NCI-H1417 (cell line): ENCODE results near the gene RSBN1L.
A peak's percentile ranks its signal among the peaks of the same experiment; 100 is the strongest.
"Not testable (repeated sequence)": the region's sequence is repeated elsewhere in the genome, so short reads cannot be mapped to it uniquely, and the experiment has no call there.

Source experiments
- DNase-seq, 3 experiments: peaks; one replicate each; lab custom pipeline; 2025; lab: John Stamatoyannopoulos, UW

RSBN1L gene

DNA sequence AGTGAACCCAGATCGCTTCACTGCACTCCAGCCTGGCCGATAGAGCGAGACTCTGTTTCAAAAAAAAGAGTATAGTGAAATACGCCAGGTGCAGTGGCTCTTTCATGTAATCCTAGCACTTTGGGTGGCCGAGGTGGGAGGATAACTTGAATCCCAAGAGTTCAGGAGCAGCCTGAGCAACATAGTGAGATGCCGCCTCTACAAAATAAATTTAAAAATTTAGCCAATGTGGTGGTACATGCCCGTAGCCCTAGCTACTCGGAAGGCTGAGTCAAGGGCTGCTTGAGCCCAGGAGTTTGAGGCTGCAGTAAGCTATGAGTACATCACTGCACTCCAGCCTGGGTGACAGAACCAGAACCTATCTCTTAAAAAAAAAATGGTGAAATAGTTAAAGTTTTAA is 74.1 kb downstream of the RSBN1L start:
- DNase-seq: no peak

DNA sequence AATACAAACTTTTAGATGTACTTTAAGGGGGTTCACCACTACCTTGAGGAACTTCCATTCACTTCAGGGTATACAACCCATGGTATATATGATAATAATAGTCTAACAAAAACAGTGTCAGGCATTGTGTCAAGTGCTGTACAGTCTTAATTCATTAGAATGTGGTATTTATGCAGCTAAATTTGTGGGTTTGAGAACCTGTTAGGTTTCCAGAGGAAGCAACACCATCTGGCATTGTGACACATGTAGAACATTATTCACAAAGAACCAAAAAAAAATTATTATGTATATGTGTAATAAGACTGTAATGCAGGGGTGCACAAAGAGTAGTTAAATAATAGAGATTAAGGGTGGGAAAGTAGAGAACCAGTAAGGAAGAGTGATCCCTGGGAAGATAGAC is 75.6 kb downstream of the RSBN1L start:
- DNase-seq: no peak

DNA sequence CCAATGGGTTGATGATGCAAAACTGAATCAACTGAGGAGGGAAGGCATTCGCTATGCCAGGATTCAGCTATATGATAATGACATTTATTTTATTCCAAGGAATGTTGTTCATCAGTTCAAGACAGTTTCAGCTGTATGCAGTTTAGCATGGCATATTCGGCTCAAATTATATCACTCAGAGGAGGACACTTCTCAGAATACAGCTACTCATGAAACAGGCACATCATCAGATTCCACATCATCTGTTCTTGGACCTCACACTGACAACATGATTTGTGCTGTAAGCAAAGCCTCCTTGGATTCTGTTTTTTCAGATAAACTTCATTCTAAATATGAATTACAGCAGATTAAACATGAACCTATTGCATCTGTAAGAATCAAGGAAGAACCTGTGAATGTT is 82.3 kb downstream of the RSBN1L start:
- DNase-seq: no peak

DNA sequence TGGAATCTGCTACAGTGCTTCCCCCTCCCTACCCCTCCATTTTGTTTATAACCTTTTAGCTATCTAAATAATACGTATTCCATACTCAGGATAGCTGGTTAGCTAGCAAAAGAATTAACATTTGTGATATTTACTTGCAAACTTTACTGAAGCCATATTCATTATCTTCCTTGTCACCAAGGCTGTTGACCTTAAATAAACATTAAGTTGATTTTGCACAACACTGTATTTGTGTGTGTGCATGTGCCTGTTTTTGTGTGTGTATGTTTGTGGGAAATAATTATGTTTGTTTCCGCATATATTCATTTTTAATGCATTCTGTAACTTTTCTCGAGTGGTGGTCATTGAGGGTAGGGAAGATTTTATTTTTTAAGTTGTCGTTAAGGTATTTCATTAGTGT is 86.1 kb downstream of the RSBN1L start:
- DNase-seq: no peak

DNA sequence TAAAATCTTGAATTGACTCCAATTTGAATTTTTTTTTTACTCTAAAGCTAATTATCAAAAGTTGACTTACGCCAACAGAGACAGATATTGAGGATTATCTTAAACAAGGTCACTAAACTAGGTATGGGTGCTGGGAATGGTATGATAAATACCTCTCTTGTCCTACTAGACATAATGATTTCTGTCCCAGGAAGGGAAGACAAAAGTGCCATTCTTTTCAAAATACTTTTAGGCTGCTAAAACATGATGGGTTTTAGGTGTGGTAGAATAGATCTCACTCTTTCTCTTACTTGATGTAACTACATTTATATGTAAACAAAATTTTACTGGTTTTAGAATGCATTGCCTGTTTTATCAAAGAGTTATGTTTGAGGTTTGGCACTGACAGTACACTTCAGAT is 86.9 kb downstream of the RSBN1L start:
- DNase-seq: no peak

DNA sequence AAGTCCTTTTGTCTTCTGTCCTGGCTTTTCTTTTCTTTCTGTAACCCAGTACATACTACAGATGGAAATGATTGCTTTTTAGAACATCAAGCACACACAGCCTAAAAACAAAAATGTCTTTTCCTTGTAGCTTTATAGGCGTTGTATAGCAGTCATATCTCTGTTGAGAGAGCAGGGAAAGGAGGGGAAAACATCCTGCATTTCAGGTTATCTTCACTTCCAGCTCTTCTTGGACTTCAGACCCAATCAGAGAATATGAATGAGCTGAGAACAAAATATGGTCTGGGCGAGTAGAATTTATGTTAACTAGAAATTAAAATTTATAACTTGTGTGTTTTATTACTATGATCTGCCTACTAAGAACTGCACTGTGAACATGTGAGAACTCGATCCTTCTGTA is 87.3 kb downstream of the RSBN1L start:
- no peak for DNase-seq

DNA sequence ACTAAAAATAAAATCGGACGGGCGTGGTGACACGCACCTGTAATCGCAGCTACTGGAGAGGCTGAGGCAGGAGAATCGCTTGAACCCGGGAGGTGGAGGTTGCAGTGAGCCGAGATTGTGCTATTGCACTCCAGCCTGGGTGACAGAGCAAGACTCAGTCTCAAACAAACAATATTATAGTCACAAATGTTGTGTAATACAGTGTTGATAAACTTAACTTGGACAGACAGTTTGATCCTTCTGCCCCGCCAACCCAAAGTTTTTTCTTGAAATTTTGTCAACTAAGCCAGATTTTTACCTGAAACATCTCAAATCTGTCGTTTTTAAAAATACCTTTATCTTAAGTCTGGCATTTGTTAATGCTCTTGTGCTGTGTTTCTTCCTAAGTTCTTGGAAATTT is 88.2 kb downstream of the RSBN1L start:
- not testable (repeated sequence) for DNase-seq

DNA sequence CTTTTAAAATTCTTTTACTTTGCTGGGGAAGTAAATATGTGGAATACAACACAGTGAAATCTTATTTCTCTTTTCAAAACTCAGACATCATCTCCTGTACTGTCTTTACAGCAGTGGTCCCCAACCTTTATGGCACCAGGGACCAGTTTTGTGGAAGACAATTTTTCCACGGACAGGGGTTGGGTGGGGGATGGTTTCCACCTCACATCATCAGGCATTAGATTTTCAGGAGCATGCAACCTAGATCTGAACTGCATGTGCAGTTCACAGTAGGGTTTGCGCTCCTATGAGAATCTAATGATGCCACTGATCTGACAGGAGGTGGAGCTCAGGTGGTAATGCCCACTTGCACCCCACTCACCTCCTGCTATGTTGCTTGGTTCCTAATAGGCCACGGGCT is 89.8 kb downstream of the RSBN1L start:
- DNase-seq: no peak

DNA sequence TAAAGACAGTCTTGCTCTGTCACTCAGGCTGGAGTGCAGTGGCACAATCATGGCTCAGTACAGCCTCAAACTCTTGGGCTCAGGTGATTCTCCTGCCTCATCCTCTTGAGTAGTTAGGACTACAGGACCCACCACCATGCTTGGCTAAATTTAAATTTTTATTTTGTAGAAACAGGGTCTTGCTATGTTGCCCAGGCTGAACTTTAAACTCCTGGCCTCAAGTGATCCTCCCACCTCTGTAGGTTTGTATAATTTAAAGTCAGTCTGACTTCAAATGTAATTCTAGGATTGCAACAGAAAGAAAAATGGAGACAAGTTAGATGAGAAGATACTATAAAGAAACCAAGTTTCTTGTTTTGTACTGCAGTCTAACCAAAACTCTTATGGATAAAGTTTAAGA is 90.5 kb downstream of the RSBN1L start:
- no peak for DNase-seq

DNA sequence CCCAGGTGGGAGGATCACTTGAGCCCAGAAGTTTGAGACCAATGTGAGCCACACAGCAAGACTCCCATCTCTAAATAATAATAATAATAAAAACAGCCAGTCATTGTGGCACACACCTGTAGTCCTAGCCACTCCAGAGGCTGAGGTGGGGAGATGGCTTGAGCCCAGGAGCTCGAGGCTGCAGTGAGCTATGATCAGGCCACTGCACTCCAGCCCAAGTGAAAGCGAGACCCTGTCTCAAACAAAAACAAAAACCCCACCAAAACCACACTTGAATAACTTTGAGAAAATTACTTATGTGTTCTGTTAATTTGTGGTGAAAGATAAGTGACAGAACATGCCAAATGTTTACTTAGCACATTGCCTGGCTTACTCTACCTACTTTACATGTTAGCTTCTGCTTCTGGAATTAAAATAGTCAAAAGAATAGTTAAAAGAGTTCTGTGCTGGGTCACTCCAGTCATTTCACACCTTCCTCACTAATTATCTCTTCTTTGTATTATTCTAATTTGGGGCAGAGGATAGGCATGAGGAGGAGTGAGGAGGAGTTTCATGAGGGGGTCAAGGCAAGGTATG is 92.2 kb downstream of the RSBN1L start:
- no peak for DNase-seq

DNA sequence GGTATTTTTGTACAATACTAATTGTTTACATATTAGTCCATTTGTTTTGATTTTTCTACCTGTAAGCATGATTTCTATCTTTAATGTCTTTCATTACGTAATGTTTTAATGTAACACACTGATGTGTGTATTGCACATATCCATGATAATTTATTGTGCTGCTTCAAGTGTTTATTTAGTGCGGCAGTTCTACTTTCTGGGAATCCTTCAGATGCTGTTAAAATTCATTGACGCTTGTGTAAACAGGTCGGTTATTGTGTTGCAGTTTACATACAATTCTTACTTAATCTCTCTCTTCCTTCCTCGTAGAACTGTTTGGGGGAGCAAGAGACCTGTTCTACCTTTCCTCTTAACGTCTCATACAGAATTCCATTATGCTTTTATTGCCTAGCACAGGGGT is 95.1 kb downstream of the RSBN1L start:
- peak; percentile 33 to 78 (median 68) for DNase-seq

DNA sequence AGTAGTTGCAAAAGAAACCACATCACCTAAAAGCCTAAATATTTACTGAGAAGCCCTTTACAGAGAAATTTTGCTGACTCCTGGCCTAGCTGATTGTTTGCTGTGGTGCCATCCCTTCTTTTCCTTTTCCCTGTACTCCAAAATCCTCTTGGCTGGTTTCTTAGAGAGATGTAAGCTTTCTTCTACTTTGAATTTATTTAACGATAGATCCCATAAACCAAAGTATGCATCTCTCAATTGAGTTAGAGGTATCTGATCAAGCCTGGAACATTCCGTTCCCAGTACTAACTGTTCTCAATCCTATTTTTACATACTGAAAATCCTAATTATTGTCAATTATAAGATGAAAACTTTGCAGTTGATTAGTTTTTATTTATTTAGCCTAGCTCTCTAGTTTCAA is 95.7 kb downstream of the RSBN1L start:
- no peak for DNase-seq

DNA sequence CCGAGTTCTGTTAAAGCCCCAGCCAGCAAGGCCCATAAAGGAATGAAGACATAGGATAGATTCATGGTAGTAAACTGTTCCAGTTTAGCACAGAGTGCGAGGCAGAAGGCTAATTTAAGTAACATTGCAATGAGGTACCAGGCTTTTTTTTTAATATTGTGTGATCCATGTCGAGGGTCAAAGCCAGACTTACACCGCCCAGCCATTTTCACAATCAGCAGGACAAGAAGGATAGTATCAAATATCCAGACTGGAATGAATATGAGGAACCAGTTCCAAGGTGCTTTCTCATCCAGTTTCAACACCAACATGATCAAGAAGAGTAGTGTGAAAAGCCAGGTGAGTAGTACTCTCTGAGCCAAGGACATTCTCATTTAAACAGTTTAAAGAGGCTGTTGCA is 97.7 kb downstream of the RSBN1L start:
- no peak for DNase-seq

DNA sequence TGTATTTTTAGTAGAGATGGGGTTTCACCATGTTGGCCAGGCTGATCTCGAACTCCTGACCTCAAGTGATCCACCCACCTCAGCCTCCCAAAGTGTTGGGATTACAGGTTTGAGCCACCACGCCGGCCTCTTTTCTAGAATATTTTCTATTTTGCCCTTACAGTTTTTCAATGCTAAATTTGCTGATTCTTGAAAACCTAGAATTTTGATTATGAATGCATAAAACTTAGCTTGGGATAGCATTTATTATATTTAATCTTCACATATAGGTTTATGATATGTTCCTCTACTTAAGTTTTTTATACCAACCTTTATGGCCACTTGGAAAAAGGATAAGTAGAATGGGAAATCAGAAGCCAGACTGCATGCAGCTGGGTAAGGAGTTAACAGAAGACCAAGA is 99.8 kb downstream of the RSBN1L start:
- DNase-seq: no peak

DNA sequence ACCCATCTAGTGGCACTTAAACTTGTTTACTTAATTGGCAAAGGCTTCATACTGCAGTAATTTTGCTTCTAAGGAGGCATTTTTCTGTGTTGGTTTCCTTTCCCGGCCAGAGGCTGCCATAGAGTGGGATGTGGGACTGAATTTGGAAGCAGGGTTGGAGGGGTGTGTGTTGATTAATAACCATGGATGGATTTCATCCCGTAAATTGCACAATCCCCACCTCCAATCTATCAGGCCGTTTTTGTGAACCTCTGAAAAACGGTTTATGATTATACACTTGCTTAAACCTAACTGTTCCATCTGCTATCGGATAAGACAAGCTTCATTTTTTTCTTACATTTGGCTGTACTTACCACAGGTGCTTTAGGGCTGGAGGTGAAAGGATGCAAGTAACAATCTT is 100.7 kb downstream of the RSBN1L start:
- peak in 1 of 3 experiments; percentile 51 for DNase-seq

DNA sequence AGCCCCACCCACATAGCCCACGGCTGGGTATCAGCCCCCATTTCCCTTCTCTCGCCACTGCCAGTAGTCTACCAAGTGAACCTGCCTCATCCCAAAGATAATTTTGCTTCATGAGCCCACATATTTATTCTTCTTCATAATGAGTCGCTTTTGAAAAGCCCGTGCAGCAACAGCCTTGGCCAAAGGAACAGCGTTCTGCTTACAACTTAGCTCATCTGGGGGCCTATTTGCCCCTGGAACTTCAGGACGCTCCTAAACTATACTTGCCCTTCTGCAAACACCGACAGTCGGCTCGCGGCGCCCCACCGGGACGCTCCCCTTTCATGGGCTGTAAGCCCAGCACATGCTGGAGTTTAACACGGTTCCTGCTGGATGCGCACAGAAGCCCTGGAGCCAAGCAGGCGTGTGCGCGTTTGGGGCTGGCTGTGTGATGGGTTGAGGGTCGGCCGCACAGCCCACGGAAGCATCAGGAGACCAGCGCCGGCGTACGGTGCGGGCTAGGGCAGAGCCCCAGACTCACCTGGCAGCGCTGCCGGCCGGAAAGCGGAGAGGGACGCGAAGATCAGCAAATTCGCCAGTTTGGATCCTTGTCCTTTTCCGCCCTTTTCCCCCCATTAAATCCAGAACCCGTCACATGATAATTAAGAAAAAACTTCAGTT is 101.6 kb downstream of the RSBN1L start:
- DNase-seq: peak in 2 of 3 experiments; percentile 74 to 93

DNA sequence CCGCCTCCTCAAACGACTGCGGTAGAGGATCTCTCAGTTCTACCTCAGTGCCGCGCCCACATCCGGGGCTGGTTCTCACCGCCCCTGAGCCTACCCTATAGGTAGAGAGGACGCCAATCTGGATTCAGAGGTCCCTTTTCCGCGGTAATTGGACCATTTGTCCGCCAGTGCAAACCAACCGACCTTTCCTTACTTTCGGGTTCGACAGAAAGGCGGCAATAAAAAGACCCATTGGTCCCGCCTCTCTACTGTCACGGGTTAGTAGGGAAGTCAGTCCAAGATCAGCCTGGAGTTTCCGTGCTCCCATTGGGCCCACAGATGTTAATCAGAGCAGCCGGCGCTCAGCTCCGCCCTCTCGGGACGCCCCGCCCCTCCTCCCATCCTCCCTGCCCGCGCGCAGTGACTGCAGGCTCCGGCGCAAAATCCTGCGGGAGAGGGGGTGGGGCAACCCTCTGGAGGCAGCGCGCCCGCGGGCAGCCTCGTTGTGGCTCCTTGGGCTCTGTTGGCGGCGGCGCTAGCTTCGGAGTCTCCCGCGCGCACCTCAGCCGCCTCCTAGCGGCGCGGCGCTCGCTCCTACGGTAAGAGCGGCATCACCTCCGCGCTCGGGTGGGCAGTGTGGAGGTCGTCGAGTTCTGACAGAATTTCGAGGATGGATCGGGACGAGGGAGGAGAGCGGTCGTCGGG is 102.3 kb downstream of the RSBN1L start, which contains the start of the genes PHTF2 and TMEM60:
Gene PHTF2 (plus strand): TSS at position 380 of the 684 bp plus-strand sequence.
Gene TMEM60 (minus strand): TSS at position 41 of the 684 bp plus-strand sequence. CDS start 4,061 bp downstream, outside the sequence.
- peak; percentile 99 to 100 (median 100) for DNase-seq

DNA sequence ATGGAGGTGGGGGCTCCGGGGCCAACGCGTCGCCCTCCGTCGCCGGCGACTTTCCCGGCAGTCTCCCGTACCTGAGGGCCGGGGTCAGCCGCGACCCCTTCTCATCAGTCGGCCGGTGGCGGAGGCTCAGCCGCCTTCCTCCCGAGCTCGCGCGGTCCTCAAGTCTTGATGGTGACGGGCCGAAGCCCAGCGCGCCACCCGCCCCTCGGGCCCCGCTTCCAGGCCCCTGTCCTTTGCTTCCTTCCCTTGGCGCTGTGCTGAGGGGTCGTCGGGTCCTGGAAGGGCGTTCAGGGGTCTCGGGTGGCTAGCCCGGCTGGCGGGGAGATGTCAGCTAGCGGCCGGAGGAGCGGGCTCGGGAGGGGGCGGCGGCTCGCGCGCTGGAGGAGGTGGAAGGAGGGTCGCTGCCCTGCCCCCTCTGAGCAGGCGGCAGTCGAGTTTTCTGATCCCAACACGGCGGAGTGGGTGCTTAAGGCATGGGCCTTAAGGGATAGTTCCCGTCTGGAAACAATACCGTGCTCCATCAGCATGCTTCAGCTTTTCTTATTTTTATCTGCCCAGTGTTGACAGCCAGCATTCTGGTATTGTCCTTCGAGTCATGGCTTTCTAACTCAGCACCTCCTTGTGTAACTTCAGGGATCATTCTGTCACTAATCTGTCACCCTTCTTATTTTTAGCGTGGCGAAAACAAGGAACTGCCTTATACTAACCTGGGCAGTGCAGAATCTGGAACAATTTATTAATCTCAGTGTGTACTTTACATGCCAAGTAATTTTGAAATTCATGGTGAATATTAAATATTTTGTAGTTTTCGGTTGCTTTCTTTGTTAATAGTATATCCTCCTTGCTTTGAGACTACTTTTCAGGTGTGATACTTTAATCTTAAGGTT is 103.1 kb downstream of the RSBN1L start:
- DNase-seq: peak; percentile 38 to 87 (median 84)

DNA sequence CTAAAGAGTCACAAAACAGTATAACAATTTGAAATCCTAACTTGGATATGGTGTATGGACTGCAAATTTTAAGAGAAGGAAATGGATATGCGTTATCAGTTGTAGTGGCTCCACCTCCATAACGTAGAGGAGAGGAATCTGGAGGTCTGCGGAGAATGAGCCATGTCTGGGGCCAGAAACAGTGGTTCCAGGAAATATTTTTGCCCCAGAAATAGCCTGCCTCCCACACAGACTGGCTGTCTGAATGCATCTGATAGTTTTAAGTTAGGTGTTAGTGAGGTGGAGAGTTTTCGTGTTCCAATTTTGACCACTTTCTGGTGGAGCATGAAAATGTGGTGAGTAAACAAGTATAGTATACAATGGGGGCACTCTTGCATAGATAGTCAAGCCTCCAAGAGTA is 103.9 kb downstream of the RSBN1L start:
- no peak for DNase-seq

DNA sequence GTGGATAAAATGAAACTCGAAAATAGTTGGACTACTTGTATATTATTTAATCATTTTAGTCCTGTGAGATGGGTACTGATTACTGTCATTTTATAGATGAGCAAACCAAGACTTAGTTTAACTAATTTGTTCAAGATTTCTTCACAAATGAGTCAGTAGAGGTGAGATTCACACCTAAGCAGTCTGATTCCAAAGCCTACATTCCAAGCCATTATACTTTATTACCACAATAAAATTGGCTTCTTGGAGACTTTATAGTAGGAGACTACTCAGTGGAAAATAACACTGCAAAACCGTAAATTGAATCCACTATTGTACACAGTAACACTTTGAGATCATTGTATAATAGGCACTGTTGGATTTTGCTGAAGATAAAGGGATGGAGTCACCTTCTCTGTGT is 104.5 kb downstream of the RSBN1L start:
- DNase-seq: no peak

DNA sequence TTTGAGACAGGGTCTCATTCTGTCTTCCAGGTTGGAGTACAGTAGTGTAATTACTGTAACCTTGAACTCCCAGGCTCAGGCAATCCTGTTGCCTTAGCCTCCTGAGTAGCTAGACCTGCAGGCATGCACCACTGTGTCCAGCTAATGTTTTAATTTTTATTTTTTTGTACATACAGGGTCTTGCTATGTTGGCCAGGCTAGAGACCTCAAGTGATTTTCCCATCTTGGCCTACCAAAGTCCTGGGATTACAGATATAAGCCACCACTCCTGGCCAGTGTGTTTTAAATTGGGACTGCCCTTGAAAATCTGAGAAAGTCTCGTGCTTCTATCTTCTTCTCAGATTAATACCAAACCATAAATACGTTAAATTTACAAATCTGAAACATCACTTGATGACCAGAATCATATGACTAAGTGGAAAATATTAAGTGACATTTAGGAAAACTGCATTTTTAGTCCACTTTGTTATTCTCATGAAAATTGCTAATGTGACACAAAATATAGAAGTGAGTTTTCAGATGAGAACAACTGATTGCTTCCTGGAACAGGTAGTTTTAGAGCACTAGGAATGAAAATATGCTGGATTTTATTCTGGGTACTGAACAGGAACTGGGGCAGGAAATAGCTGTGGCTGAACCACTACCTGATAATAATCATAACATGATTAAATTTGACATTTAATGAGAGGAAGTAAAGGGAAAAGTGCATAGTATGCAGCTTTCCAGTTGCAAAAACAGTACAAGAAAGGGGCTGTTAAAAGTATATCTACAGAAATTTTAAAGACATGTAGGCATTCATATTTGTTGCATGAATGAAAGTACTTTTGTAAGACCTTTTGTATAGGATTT is 106.5 kb downstream of the RSBN1L start:
- DNase-seq: no peak
